Hematopoietic multipotent progenitor cell treated with erythropoietin and hydrocortisone succinate and interleukin-3 and kit ligand, for 4 days (in vitro differentiated cells): ENCODE results near the gene LTBP4.
A peak's percentile ranks its signal among the peaks of the same experiment; 100 is the strongest.
"Not testable (repeated sequence)": the region's sequence is repeated elsewhere in the genome, so short reads cannot be mapped to it uniquely, and the experiment has no call there.

ENCODE experiments used
- DNase-seq: peaks from one replicate; pipeline ENCODE4 v3.0.0-alpha.2; 2015

LTBP4 gene

DNA sequence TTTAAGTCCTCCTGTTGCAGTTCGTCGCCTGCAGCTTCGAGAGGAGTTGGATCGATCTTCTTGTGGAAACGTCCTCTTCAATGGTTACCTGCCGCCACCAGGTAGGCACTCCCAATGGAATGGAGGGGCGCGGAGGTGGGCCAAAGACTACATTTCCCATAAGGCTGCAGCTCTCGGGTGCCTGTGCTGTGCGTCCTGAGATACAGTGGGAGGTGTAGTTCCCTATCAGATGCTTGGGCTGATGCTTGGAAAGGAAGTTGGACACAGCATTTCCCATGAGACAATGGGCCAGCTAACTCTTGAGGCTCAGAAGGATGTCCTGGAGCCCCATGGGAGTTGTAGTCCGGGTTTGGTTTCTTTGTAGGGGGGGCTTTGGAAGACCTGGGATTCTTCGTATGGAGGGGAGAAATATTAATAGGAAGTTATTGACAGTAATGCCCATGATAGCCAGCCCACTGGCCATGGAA lies 22.7 kb upstream of the LTBP4 start:
- peak; percentile 88 for DNase-seq

DNA sequence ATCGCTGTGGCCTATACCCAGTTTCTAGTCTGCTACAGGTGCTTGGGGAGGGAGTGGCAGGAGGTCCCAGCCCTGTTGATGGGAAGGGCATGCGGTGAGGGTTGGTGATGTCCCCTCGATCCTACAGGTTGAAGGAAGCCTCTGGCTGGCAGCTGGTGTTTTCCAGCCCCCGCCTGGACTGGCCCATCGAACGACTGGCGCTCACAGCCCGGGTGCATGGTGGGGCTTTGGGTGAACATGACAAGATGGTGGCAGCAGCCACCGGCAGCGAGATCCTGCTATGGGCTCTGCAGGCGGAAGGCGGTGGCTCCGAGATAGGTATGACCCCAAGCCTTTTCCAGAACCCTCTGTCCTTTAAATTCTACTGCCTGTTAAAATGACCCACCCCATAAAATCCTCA lies 20.6 kb upstream of the LTBP4 start:
- DNase-seq, result no peak

DNA sequence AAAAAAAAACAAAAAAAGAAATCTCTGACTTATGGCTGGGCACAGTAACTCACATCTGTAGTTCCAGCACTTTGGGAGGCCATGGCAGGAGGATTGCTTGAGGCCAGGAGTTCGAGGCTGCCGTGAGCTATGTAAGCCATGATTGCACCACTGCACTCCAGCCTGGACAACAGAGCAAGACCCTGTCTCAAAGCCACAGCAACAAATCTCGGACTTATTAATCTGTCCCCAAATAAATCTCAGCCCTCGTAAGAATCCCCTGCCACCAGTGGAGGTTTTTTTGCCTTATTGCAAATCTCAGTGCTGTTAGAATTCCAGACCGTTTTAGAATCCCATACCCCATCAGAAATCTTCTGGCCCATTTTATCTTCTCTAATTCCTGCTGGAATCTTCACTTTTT lies 19.6 kb upstream of the LTBP4 start:
- DNase-seq, result no peak

DNA sequence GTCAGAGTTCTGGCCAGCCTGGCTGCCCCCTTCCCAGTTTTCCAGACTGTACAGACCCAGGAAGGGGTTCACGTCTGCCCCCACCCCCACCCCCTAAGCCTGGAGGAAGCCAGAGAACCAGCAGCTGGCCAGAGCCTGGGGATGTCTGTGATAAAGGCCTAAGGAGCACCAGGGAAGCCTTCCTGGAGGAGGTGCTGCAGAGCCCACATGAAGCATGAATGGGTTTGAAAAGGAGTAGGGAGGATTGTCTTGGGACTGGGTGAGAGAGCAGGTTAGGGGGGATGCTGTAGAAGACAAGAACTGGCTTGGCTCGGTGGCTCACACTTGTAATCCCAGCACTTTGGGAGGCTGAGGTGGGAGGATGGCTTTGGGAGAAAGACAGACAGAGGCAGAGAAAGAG lies 18.7 kb upstream of the LTBP4 start:
- no peak for DNase-seq

DNA sequence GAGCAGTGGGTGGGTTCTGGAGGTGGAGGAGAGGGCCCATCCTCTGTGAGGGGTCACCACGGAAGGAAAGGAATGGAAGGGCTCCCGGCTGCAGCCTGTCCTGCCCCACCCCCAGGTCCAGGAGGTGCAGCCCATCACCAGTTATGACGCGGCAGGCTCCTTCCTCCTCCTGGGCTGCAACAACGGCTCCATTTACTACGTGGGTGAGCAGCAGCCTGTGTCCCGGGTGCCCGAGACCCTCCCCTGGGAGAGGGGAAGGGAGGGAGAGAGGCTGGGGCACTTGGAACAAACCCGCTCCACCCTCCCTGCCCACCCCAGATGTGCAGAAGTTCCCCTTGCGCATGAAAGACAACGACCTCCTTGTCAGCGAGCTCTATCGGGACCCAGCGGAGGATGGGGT lies 17.9 kb upstream of the LTBP4 start:
- DNase-seq, result no peak

DNA sequence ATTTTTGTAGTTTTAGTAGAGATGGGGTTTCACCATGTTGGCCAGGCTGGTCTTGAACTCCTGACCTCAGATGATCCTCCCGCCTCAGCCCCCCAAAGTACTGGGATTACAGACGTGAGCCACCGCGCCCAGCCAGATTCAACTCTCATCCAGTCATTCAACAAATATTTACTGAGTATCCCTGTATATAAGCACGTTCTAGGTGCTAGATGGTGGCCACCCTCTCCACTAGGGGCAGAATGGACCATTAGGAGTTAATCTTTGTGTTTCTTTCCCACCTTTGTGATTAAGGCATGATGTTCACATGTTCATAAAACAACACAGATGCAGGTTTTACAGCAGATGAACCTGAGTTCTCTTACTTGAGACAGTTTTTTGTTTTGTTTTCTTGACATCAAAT lies 17.2 kb upstream of the LTBP4 start:
- peak; percentile 25 for DNase-seq

DNA sequence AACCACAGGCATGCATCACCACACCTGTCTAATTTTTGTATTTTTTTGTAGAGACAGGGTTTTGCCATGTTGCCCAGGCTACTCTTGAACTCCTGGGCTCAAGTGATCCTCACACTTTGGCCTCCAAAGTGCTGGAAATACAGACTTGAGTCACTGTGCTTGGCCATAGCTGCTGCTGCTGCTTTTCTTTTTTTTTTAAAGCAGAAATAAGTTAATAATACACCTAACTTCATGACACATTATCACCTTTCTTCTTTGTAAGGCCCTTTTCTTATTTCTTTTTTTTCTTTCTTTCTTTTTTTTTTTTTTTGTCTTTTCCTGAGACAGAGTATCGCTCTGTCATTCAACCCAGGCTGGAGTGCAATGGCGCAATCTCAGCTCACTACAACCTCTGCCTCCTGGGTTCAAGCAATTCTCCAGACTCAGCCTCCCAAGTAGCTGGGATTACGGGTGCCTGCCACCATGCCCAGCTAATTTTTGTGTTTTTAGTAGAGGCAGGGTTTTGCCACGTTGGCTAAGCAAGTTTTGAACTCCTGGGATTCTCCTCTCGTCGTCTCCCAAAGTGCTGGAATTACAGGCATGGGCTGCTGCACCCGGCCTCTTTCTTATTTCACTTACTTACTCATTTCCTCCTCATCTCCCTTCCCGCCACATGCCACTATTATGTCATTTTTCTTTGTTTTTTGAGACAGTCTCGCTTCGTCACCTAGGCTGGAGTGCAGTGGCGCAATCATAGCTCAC lies 15.8 kb upstream of the LTBP4 start:
- DNase-seq, result no peak

DNA sequence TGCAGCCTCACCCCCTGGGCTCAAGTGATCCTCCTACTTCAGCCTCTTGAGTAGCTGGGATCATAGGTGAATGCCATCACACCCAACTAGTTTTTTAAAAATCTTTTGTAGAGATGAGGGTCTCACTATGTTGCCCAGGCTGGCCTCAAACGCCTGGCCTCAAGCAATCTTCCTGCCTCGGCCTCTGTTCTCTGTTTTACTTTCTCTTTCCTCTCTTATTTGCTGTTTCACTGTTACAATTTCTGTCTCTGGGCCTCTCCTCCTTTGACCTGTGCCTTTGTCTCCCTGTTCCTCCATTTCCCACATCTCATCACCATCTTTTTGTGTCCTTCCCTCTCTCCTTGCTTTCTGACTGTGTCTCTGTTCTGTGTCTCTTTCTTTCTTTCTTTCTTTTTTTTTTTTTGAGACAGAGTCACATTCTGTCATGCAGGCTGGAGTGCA lies 15.2 kb upstream of the LTBP4 start:
- no peak for DNase-seq

DNA sequence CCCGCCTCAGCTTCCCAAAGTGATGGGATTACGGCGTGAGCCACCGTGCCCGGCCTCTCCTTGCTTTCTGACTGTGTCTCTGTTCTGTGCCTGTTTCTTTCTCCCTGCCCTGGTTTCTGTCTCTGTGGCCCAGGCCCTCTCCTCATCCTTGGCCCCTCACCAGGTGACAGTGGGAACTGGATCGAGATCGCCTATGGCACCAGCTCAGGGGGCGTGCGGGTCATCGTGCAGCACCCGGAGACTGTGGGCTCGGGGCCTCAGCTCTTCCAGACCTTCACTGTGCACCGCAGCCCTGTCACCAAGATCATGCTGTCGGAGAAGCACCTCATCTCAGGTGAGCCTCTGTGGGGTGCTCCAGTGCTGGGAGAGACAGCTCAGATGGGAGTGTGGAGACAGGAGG lies 14.6 kb upstream of the LTBP4 start:
- no peak for DNase-seq

DNA sequence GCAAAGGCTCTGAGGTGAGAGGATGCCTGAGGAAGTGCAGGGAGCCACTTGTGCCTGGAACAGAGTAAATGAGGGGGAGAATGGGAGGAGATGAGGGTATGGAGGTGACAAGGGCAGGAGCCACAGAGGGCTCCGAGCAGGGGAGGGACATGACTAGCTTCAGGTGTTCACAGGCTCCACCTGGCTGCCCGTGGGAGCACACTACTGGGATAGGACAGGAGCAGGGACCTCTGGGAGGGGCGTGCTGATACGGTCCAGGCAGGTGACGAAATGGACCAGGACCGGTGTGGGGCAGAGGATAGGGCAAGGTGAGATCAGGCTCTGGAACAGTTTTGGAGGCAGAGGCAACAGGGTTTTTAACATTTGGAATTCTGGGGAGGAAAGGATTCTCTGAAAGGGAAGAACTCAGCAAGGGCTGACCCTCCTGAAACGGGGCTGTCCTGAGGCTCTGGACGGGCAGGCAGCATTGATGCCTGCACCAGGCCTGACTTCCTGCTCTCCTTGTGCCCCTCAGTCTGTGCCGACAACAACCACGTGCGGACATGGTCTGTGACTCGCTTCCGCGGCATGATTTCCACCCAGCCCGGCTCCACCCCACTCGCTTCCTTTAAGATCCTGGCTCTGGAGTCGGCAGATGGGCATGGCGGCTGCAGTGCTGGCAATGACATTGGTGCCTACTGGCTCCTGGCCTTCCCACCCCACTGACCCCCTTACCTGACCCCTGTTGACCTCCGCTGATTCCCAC lies 12.9 kb upstream of the LTBP4 start:
- no peak for DNase-seq

DNA sequence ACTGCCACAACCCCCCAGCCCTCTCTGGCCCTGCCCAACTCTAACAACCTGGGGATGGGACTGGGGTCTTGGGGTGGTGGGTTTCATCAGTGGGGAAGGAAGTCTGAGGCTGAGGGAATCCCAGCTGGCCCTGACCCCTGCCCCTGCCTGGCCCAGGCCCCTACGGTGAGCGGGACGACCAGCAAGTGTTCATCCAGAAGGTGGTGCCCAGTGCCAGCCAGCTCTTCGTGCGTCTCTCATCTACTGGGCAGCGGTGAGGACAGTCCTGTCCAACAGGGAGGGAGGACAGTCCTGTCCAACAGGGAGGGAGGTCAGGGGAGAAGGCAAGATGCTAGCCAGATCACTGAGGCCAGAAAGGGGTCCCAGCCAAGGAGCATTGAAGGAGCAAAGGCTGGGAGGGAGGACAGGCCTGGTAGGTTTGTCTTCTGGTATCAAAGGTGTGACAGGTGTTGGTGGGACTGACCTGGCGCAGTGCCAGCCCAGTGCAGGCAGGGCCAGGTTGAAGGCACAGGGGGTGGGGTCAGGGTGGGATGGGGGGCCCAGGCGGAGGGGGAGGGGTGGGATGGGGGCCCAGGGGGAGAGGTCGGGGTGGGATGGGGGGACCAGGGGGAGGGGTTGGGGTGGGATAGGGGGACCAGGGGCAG lies 12.1 kb upstream of the LTBP4 start:
- no peak for DNase-seq

DNA sequence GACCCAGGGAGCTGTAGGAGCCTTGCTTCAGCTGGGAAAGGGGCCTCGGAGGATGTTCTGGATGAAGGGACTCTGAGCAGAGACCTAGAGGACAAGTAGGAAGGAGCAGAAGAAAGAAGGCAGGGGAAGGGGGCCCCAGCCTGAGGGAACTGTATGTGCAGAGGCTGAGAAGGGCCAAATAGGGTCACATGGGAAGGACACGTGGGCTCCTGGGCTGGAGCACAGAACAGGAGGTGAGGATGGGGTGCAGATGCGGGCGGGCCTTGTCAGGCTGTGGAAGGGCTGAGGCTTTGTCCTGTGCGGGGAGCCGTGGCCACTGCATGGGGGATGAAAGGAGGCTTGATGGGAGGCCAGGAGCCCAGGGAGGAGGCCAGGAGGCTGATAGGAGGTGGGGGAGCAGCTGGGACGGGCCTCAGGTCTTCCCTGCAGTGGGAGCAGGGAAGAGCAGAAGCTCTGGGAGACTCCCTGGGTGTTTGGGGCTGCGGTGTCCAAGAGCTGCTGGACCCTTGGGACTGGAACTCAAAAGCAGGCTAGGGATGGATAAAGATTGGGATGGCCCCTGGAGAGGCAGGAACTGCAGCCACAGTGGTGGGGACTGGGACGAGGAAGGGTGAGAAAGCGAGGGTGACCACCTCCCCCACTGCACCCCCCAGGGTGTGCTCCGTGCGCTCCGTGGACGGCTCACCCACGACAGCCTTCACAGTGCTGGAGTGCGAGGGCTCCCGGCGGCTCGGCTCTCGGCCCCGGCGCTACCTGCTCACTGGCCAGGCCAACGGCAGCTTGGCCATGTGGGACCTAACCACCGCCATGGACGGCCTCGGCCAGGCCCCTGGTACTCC lies 11.4 kb upstream of the LTBP4 start:
- no peak for DNase-seq

DNA sequence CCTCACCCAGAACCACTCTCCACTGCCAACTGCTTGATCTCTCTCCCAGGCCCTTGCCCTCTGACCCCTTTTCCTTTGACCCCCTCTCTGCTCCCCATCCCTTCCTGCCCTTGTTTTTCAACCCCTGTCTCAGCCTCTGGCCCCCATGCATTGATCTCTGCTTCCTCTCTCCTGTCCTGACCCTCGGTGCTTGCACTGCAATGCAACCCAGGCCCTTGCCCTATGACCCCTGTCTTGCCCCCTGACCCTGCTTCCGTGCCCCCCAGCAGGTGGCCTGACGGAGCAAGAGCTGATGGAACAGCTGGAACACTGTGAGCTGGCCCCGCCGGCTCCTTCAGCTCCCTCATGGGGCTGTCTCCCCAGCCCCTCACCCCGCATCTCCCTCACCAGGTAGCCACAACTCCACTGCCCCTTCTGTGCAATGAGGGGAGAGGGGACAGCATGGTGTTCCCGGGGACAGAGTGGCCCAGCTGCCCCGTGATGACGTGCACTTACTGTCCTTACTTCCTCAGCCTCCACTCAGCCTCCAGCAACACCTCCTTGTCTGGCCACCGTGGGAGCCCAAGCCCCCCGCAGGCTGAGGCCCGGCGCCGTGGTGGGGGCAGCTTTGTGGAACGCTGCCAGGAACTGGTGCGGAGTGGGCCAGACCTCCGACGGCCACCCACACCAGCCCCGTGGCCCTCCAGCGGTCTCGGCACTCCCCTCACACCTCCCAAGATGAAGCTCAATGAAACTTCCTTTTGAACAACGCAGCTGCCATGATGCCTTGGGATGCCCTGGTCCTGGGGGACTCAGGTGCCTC lies 10.5 kb upstream of the LTBP4 start:
- no peak for DNase-seq

DNA sequence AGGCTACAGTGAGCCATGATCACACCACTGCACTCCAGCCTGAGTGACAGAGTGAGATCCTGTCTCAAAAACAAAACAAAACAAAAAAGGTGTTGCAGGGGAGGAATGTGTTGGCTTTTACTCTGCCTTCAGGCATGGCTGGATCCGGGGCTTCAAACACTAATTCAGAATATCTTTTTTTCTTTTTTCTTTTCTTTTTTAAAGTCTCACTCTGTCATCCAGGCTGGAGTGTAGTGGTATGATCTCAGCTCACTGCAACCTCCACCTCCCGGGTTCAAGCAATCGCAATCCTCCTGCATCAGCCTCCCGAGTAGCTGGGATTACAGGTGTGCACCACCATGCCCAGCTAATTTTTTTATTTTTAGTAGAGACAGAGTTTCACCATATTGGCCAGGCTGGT lies 9.4 kb upstream of the LTBP4 start:
- DNase-seq, result not testable (repeated sequence)

DNA sequence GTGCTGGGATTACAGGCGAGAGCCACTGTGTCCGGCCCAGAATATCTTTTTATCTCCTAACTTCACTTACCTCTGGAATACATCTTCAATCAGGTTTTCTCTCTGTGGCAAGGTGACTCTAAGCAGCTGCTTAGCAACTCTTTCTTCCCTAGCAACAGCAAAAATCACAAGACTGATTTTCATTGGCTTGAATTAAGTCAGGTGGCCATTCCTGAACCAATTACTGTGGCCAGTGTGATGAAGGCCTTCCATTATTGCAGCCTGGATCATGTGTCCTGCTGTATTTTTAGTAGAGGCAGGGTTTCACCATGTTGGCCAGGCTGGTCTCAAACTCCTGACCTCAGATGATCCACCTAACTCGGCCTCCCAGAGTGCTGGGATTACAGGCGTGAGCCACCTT lies 9.0 kb upstream of the LTBP4 start:
- DNase-seq, result peak; percentile 80

DNA sequence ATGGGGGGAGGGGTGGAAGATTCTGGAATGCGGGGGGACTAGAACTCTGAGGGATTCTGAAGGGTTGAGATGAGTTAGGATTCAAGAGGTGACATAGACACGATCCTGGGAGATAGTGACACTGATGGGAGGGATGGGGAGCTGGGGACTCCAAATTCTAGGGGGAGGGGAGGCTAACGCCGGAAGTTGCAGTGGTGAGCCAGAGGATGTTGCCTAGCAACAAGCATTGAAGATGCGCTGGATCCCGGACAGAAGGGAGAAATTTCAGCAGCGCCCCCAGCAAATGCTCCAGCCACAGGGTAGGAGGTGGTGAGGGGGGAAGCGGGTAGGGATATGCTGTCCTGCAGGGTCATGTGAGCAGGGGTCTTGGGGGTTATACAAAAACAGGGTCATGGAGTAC lies 6.9 kb upstream of the LTBP4 start:
- no peak for DNase-seq

DNA sequence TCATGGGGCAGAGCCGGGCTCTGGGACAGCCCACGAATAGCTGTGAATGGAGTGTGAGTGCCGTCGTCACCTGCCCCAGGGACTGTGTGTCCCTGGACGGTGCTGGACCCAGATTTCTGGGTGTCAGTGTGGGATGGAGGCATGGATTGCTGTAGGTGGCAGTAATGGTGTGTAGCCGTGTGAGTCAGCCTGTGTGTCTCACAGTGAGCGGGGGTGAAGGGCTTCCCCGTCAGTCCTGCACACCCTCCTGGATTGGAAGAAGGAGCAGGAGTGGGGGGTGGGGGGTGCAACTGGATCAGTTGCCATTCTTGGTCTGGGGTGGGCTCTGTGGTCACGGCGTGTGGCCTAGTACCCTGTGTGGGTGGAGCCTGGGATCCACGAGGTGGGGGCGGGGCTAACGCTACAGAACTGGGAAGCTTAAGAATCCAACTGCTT lies 6.5 kb upstream of the LTBP4 start:
- no peak for DNase-seq

DNA sequence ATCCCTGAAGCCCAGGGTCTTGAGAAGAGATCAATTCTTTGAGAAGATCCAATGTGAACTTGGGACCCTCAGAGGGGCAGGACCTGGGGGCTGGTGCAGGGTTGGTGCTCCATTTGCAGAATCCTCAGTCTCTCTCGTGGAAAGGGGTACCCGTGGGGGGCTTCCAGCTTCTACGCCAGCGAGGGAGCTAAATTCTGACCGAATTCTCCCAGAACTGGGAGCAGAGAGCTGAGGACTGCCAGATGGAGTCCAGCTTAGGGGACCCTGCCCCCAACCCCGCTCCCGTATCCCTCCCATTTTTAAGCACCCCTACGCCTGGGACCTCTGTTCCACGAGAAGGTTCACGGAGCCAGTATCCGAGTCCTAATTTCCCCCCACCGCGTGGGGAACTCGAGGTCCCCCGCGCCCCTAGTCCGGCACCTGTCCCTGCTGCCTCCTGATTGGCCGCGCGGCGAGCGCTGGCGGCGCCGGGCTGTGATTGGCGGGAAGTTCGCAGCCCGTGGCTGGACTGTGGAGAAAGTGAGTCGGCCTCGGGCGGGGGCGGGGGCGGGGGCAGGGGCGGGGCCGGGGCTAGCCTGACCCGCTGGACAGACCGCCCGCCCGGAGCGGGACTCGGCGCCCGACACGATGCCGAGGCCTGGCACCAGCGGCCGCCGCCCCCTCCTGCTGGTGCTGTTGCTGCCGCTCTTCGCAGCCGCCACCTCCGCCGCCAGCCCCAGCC lies 4.4 kb upstream of the LTBP4 start:
- DNase-seq, result peak; percentile 44

DNA sequence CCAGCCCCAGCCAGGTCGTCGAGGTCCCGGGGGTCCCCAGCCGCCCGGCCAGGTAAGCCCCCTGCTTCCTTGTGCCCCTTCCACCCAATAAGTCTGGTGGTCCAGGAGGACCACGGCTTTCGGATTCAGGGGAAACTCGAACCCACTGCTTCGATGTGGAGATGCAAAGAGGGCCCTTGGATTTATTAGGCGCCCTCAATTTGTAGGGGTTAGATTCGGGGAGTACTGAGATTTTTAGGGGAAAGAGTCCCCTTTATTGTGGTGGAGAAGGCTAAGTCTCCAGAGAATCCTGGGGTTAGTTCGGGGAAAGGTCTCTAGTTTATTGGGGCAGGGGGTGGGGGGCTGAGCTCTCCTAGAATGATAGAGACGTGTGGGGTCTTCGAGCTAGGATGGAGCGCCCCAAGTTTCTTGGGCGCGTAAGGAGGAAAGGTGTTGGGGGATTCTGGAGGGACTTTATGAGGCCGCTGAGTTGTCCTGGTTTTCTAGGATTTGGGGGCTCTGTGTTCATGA lies 3.8 kb upstream of the LTBP4 start:
- no peak for DNase-seq

DNA sequence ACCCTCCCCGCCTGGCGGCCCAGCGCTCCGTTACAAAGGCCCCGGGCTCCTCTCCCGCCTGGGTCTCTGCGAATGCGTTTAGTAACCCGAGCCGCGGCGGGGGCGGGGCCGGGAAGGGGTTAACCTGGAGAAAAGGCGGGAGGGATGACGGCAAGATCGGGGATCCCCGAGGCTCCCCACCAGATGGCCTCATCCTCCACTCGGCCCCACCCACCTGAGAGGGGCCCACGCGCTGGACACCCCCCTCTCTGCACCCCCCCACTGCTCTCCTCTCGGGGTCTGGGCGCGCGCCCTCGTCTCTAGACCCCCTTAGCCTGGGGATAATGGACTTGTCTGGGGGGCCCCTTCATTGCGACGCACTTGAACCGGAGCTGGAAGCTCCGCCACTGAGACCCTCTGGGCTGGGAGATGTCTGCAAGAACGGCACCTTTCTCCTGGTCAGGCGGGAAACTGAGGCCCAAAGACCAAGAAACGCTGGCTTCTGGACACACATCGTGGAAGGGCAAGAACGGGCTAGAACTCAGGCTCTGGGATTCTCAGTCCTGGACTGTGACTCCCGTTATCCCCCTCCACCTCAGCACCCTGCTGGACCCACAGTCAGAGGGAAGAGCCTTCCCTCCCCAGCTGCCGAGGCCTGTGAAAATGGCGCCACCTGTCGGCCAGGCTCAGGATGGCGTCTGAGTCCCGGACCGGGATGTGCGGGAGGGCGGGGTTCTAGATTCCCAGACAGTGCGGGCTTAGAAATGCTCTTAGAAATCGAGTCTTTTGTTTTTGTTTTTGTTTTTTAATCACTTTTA lies 2.9 kb upstream of the LTBP4 start:
- DNase-seq, result peak; percentile 89
